ENCODE results near the gene MEPE.

Gene MEPE

GRCh38 chr4:87840149-87840548 is 7.4 kb downstream of the MEPE start:
- no peak for DNase-seq (ENCODE audit: low read depth in 2 of 2)

DNA sequence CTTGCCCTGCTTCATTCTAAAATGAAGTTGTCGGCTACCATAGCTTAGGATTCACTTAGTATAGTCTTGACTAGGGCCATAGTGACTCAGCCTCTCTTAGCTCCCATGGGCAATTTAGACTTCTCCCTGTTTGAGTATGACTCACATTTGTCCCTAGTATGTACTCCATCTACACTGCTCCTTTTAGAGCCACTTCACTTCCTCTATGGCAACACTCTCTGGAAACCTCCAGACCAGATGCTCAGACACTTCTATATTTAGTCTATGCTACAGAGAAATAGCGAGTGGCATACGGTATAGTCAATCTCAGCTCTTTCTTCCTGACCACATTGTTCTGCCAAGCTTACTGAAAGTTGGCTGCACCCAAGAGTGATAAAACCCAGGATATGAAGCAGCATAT is 11.2 kb downstream of the MEPE start:
- DNase-seq (ENCODE audit: low read depth in 2 of 2) = no peak

- DNase-seq (ENCODE audit: low read depth in 2 of 2) = no peak
These were observed 11.7 kb downstream of the MEPE start for GRCh38 chr4:87844452-87844851.

- no peak for DNase-seq (ENCODE audit: low read depth in 2 of 2)
These were observed 13.5 kb downstream of the MEPE start for GRCh38 chr4:87846226-87846625.

DNA sequence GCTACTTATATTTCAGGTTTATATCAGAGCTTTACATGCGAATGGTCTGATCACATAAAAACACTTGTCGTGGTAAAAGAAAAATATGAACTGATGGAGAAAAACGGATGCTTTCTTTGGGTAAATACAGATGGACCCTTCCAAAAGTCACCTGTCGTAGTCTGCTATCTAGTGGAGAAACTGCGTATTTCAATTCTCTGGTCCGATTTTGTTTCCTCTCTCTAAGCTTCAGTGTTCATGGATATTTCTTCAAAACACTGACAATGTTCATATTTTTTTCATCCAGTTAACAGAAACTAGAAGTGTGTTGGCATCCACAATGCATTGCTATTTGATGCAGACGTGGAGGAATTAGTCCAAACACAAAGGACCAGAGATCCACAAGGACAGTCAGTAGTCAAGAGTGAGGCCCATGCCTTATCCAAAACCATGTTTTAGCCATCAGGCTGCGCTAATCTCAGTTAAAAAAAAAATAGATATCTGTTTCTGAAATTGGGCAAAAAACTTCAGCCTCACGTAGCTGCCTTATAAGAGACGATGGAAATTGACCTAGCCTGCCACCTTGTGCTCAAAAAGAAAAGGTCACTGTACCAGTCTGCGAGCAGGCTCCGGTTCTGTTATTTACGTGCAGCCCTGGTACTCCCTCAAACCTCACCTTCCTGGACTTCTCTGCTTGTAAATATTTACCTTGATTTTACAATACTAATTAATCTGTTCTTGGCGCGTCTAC is 16.0 kb downstream of the MEPE start:
- DNase-seq (ENCODE audit: low read depth in 2 of 2) = no peak

DNA sequence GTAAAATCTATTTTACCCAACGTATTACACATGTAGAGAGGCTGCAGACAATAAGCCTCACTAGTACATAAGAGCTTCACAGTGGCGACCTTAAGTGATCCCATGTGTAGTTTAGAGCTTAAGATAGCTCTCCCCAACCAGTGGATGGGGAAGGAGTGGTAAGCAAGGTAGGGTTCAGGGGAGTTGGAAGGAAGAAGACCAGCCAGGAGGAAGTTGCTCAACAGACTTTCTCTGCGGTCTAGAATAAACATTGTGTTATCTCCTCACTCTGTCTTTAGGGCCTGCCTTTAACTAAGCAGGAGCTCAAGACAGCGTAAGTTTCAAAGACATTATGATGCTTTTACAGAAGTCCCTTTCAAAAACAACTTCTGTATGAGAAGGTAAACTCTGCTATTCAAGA is 16.8 kb downstream of the MEPE start:
- DNase-seq (ENCODE audit: low read depth in 2 of 2) = no peak

DNA sequence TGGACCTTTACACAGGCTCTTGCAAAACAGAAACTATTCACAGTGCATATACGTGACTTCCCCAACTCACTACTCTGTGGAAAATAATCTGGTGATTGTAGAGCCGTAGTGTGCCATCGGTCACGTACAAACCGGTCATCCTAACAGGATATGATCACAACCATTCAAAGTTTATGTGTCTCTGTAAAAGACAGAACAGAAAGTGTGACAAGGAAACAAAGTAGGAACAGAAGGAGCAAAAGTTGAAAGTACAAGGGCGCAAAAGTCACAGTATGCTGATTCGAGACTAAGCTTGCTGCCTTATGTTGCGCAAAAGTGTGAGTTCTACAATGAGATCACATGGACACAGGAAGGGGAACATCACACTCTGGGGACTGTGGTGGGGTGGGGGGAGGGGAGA is 18.6 kb downstream of the MEPE start:
- DNase-seq (ENCODE audit: low read depth in 2 of 2) = no peak

DNA sequence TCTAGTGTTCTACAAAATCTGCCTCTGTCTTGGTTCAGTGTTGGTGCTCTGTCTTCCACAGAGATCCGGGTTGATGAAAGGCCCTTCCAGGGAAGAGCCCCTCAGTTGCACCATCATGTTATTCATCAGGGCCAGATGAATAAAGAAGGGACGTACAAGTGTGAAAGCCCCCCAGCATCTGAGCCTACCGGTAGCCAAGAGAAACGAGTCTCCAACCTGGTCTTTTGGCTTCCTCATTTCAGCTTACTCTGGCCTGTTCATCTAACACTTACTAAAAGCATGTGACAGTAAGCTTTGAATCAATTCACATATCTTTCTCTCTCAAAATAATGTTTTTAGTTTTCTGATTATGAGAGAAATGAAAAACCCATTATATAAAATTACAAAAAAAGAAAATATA is 19.2 kb downstream of the MEPE start:
- DNase-seq (ENCODE audit: low read depth in 2 of 2) = no peak

GRCh38 chr4:87853108-87853507 is 20.3 kb downstream of the MEPE start:
- DNase-seq (ENCODE audit: low read depth in 2 of 2) = no peak

GRCh38 chr4:87853891-87854290 is 21.1 kb downstream of the MEPE start:
- DNase-seq (ENCODE audit: low read depth in 2 of 2) = no peak

DNA sequence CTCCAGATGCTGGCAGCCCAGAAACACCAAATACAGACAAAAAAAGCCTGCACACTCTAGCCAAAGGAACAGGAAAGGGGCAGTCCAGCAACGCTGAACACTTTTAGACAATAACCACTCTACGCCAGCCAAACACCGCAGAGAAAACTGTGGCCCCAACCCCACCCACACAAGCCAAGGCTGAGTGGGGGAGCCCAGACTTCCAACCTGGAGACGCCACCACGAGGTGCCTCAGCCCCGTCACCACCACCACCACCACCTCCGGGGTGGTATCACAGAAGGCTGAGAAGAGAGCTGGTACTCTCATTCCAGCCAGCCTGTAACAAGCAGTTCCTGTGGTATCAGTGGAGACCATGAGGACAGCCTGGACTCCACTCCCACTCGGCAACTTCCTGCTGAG is 22.8 kb downstream of the MEPE start:
- DNase-seq (ENCODE audit: low read depth in 2 of 2) = no peak

DNA sequence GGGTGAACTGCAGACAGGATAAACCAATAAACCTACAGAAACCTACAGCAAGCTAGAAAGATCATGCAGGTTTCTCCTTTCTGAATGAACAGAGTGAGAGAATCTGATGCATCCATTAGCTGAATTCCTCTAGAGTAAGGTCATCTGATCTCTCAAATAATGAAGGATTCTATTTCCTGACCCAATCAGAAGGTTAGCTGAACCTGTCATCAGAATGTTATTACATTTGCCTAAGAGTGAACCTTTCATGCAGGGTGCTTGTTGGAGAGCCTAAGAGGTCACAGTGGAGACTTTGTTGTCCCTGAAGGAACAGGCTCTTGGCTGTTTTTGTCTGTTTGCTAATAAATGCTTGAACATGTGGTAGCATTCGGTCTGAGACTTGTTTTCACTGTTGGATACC is 24.0 kb downstream of the MEPE start:
- DNase-seq (ENCODE audit: low read depth in 2 of 2) = no peak

- no peak for DNase-seq (ENCODE audit: low read depth in 2 of 2)
These were observed 25.0 kb downstream of the MEPE start for GRCh38 chr4:87857789-87858188.

- no peak for DNase-seq (ENCODE audit: low read depth in 2 of 2)
These were observed 29.5 kb downstream of the MEPE start for GRCh38 chr4:87862236-87862635.

DNA sequence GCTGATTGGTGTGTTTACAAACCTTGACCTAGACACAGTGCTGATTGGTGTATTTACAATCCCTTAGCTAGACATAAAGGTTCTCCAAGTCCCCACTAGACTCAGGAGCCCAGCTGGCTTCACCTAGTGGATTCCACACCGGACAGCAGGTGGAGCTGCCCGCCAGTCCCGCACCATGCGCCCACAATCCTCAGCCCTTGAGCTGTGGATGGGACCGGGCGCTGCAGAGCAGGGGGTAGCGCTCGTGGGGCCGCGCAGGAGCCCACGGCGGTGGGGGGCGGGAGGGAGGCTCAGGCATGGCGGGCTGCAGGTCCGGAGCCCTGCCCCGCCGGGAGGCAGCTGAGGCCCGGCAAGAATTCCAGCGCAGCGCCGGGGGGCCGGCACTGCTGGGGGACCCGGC is 30.7 kb downstream of the MEPE start:
- no peak for DNase-seq (ENCODE audit: low read depth in 2 of 2)

DNA sequence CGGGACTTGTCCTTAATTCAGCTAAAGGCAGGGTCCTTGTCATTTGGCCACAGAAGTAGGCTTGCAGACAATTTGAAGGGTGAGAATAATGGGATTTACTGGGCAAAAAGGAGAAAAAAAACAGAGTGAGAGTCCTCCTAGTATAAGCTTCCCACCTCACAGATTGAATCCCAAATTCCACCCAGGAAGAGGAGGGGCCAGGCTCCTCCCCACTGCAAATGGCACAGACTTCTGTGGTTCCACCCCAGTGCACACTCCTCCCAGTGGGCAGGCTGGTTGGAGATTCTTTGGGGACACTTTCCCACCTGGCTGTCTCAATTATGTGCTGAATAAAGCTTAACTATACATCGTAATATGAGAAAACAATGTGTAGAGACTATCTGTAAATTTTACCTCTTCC is 31.6 kb downstream of the MEPE start:
- no peak for DNase-seq (ENCODE audit: low read depth in 2 of 2)

DNA sequence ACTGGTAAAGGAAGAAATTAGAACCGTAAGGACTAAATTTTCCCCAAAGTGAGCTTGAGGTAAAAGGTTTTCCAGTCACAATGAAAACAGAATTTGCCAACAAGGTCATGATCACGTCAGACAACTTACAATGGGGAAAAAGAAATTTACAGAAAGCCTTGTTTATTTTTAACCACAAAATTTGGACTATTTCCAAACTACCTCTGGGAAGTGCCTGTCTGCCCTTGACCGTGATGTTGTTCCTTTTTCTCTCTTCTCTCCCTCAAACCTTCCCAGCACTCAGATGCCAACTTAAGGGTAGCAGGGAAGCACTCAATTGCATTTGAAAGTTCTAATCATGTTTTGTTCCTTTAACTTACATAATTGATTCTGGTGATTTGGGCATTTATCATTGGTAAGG is 32.5 kb downstream of the MEPE start:
- no peak for DNase-seq (ENCODE audit: low read depth in 2 of 2)

- no peak for DNase-seq (ENCODE audit: low read depth in 2 of 2)
These were observed 33.3 kb downstream of the MEPE start for GRCh38 chr4:87865960-87866598.

GRCh38 chr4:87868522-87868921 is 35.8 kb downstream of the MEPE start:
- no peak for DNase-seq (ENCODE audit: low read depth in 2 of 2)

DNA sequence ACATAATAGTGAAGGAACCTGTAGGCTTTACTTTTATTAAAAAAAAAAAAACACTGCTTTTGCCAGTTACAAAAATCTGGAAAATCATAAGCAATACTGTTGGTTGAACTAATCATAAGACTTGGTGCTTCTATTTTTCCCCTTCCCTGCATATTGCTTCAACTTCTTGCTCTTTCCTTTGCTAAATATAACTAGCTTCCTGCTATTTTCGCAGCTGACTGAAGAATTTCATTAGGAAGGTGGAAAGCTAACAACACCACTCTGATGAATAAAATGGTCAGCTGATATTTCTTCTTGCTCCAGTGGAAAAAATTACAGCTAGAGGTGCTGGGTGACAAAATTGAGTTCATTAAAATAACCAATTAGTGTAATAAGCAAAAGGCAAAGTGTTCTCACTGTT is 39.3 kb downstream of the MEPE start:
- no peak for DNase-seq (ENCODE audit: low read depth in 2 of 2)

- DNase-seq (ENCODE audit: low read depth in 2 of 2) = no peak
These were observed 42.4 kb downstream of the MEPE start for GRCh38 chr4:87875191-87875590.

- DNase-seq (ENCODE audit: low read depth in 2 of 2) = no peak
These were observed 47.3 kb downstream of the MEPE start for GRCh38 chr4:87880106-87880505.

- no peak for DNase-seq (ENCODE audit: low read depth in 2 of 2)
These were observed 48.3 kb downstream of the MEPE start for GRCh38 chr4:87881115-87881514.

DNA sequence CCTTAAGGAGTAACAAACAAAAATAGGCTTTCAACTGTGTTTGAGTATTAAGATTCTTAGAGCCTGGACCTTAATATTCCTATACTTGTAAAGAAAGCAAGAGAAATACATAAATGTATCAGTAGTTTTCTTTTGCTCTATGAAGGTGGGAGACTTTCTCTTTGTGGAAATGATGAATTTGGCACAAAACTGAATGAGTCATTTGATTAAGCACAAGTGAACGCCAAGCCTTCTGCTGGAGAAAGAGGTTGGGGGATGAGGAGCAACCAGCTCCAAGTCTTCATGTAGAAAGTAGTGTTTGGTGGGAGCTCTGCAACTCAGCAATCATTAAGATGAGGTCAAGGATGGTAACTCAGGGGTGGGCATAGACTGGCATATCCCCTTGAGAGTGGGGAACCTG is 49.6 kb downstream of the MEPE start:
- no peak for DNase-seq (ENCODE audit: low read depth in 2 of 2)

Data from stimulated activated CD8-positive, alpha-beta memory T cell treated with anti-CD3 and anti-CD28 coated beads, Interleukin-7, amount 100 ng/mL, for 1 hour (primary cell).